Measurements from ENCODE around the gene PSG7.
"Not testable (repeated sequence)": the region's sequence is repeated elsewhere in the genome, so short reads cannot be mapped to it uniquely, and the experiment has no call there.

PSG7 gene

GRCh38 chr19:42890446-42890845 is 46.6 kb downstream of the PSG7 start:
- not testable (repeated sequence) for H3K27ac ChIP-seq (ENCODE audit: insufficient read depth, low read length, poor library complexity, severe bottlenecking); H3K4me1 ChIP-seq (ENCODE audit: control insufficient read depth, insufficient read depth, low read length, poor library complexity, severe bottlenecking); H3K9me3 ChIP-seq (ENCODE audit: control insufficient read depth, low read length)

GRCh38 chr19:42887876-42888445 is 49.0 kb downstream of the PSG7 start:
- not testable (repeated sequence) for H3K27ac ChIP-seq (ENCODE audit: insufficient read depth, low read length, poor library complexity, severe bottlenecking); H3K36me3 ChIP-seq (ENCODE audit: control insufficient read depth, insufficient read depth, low read length); DNase-seq; H3K4me3 ChIP-seq (ENCODE audit: insufficient read depth, low read depth, low read length, poor library complexity, severe bottlenecking); H3K9me3 ChIP-seq (ENCODE audit: control insufficient read depth, low read length); H3K27me3 ChIP-seq (replicated peaks; ENCODE audit: control insufficient read depth, insufficient read depth, low read length, poor library complexity, severe bottlenecking); H3K4me1 ChIP-seq (ENCODE audit: control insufficient read depth, insufficient read depth, low read length, poor library complexity, severe bottlenecking)

More at GRCh38 chr19:42890446-42890845, 46.6 kb downstream of the PSG7 start:
- H3K4me3 ChIP-seq (ENCODE audit: insufficient read depth, low read depth, low read length, poor library complexity, severe bottlenecking); H3K27me3 ChIP-seq (replicated peaks; ENCODE audit: control insufficient read depth, insufficient read depth, low read length, poor library complexity, severe bottlenecking); DNase-seq; H3K36me3 ChIP-seq (ENCODE audit: control insufficient read depth, insufficient read depth, low read length): not testable (repeated sequence)

GRCh38 chr19:42882730-42883129 is 54.3 kb downstream of the PSG7 start:
- not testable (repeated sequence) for H3K36me3 ChIP-seq (ENCODE audit: control insufficient read depth, insufficient read depth, low read length); H3K27ac ChIP-seq (ENCODE audit: insufficient read depth, low read length, poor library complexity, severe bottlenecking); DNase-seq; H3K9me3 ChIP-seq (ENCODE audit: control insufficient read depth, low read length); H3K27me3 ChIP-seq (replicated peaks; ENCODE audit: control insufficient read depth, insufficient read depth, low read length, poor library complexity, severe bottlenecking); H3K4me3 ChIP-seq (ENCODE audit: insufficient read depth, low read depth, low read length, poor library complexity, severe bottlenecking); H3K4me1 ChIP-seq (ENCODE audit: control insufficient read depth, insufficient read depth, low read length, poor library complexity, severe bottlenecking)

GRCh38 chr19:42882010-42882409 is 55.0 kb downstream of the PSG7 start:
- H3K27me3 ChIP-seq (replicated peaks; ENCODE audit: control insufficient read depth, insufficient read depth, low read length, poor library complexity, severe bottlenecking); H3K4me3 ChIP-seq (ENCODE audit: insufficient read depth, low read depth, low read length, poor library complexity, severe bottlenecking); H3K4me1 ChIP-seq (ENCODE audit: control insufficient read depth, insufficient read depth, low read length, poor library complexity, severe bottlenecking); H3K9me3 ChIP-seq (ENCODE audit: control insufficient read depth, low read length); H3K36me3 ChIP-seq (ENCODE audit: control insufficient read depth, insufficient read depth, low read length); DNase-seq; H3K27ac ChIP-seq (ENCODE audit: insufficient read depth, low read length, poor library complexity, severe bottlenecking): not testable (repeated sequence)

GRCh38 chr19:42881279-42881678 is 55.7 kb downstream of the PSG7 start:
- H3K9me3 ChIP-seq (ENCODE audit: control insufficient read depth, low read length); H3K4me3 ChIP-seq (ENCODE audit: insufficient read depth, low read depth, low read length, poor library complexity, severe bottlenecking); H3K36me3 ChIP-seq (ENCODE audit: control insufficient read depth, insufficient read depth, low read length); H3K27me3 ChIP-seq (replicated peaks; ENCODE audit: control insufficient read depth, insufficient read depth, low read length, poor library complexity, severe bottlenecking); H3K4me1 ChIP-seq (ENCODE audit: control insufficient read depth, insufficient read depth, low read length, poor library complexity, severe bottlenecking); H3K27ac ChIP-seq (ENCODE audit: insufficient read depth, low read length, poor library complexity, severe bottlenecking); DNase-seq: not testable (repeated sequence)

- H3K9me3 ChIP-seq (ENCODE audit: control insufficient read depth, low read length); H3K4me1 ChIP-seq (ENCODE audit: control insufficient read depth, insufficient read depth, low read length, poor library complexity, severe bottlenecking); H3K27ac ChIP-seq (ENCODE audit: insufficient read depth, low read length, poor library complexity, severe bottlenecking); H3K36me3 ChIP-seq (ENCODE audit: control insufficient read depth, insufficient read depth, low read length); DNase-seq; H3K4me3 ChIP-seq (ENCODE audit: insufficient read depth, low read depth, low read length, poor library complexity, severe bottlenecking); H3K27me3 ChIP-seq (replicated peaks; ENCODE audit: control insufficient read depth, insufficient read depth, low read length, poor library complexity, severe bottlenecking): not testable (repeated sequence)
Measured at GRCh38 chr19:42880621-42881020, 56.4 kb downstream of the PSG7 start.

GRCh38 chr19:42879613-42880012 is 57.4 kb downstream of the PSG7 start, which contains the start of gene PSG1:
PSG1 (minus strand) TSS chr19:42879713; CDS start chr19:42879581, 132 bp downstream.
- Histone ChIP-seq H3K4me1 (ENCODE audit: control insufficient read depth, insufficient read depth, low read length, poor library complexity, severe bottlenecking) (no peaks in the 10 kb centered on the region), H3K36me3 (ENCODE audit: control insufficient read depth, insufficient read depth, low read length) (no peaks in the 10 kb centered on the region), H3K4me3 (ENCODE audit: insufficient read depth, low read depth, low read length, poor library complexity, severe bottlenecking) (no peak within 1 kb of the TSS), H3K27me3 (replicated peaks; ENCODE audit: control insufficient read depth, insufficient read depth, low read length, poor library complexity, severe bottlenecking) (no peaks in the 10 kb centered on the region), H3K27ac (ENCODE audit: insufficient read depth, low read length, poor library complexity, severe bottlenecking) (no peak within 1 kb of the TSS), H3K9me3 (ENCODE audit: control insufficient read depth, low read length) (no peaks in the 10 kb centered on the region)
- DNase-seq = no peak

GRCh38 chr19:42876596-42876995 is 60.4 kb downstream of the PSG7 start:
- not testable (repeated sequence) for H3K4me1 ChIP-seq (ENCODE audit: control insufficient read depth, insufficient read depth, low read length, poor library complexity, severe bottlenecking); H3K27me3 ChIP-seq (replicated peaks; ENCODE audit: control insufficient read depth, insufficient read depth, low read length, poor library complexity, severe bottlenecking); DNase-seq; H3K27ac ChIP-seq (ENCODE audit: insufficient read depth, low read length, poor library complexity, severe bottlenecking); H3K9me3 ChIP-seq (ENCODE audit: control insufficient read depth, low read length); H3K36me3 ChIP-seq (ENCODE audit: control insufficient read depth, insufficient read depth, low read length); H3K4me3 ChIP-seq (ENCODE audit: insufficient read depth, low read depth, low read length, poor library complexity, severe bottlenecking)

GRCh38 chr19:42875881-42876280 is 61.1 kb downstream of the PSG7 start:
- not testable (repeated sequence) for H3K4me1 ChIP-seq (ENCODE audit: control insufficient read depth, insufficient read depth, low read length, poor library complexity, severe bottlenecking); H3K36me3 ChIP-seq (ENCODE audit: control insufficient read depth, insufficient read depth, low read length); H3K9me3 ChIP-seq (ENCODE audit: control insufficient read depth, low read length); H3K4me3 ChIP-seq (ENCODE audit: insufficient read depth, low read depth, low read length, poor library complexity, severe bottlenecking); DNase-seq; H3K27ac ChIP-seq (ENCODE audit: insufficient read depth, low read length, poor library complexity, severe bottlenecking); H3K27me3 ChIP-seq (replicated peaks; ENCODE audit: control insufficient read depth, insufficient read depth, low read length, poor library complexity, severe bottlenecking)

GRCh38 chr19:42874901-42875813 is 61.9 kb downstream of the PSG7 start:
- H3K4me3 ChIP-seq (ENCODE audit: insufficient read depth, low read depth, low read length, poor library complexity, severe bottlenecking); H3K36me3 ChIP-seq (ENCODE audit: control insufficient read depth, insufficient read depth, low read length); DNase-seq; H3K9me3 ChIP-seq (ENCODE audit: control insufficient read depth, low read length); H3K27ac ChIP-seq (ENCODE audit: insufficient read depth, low read length, poor library complexity, severe bottlenecking); H3K4me1 ChIP-seq (ENCODE audit: control insufficient read depth, insufficient read depth, low read length, poor library complexity, severe bottlenecking); H3K27me3 ChIP-seq (replicated peaks; ENCODE audit: control insufficient read depth, insufficient read depth, low read length, poor library complexity, severe bottlenecking): not testable (repeated sequence)
